Breast epithelium (tissue), 4 donors: ENCODE results near the gene USP9Y. TPM values are rescaled to one million over a fixed set of nuclear protein-coding genes. Genes with fewer than 3 reads are reported as not detected.

ENCODE experiments used
- DNase-seq, 2 donors: peaks; one replicate each; pipeline ENCODE4 v3.0.0-alpha.2; 2019; ENCODE audit warnings: low spot score in 2 of 2
- H3K27ac ChIP-seq, 2 donors: fragments of 200-600 bp; sonication (generic) in 1 of 2; one replicate each; pipeline ENCODE4 v1.5.1; 2016 to 2019; ENCODE audit warnings: mild to moderate bottlenecking in 1 of 2
- H3K27me3 ChIP-seq, 2 donors: fragments of 200-600 bp; sonication (generic) in 1 of 2; one replicate each; pipeline versions ENCODE4 v1.5.1 to v1.6.0; 2017 to 2019; ENCODE audit warnings: control low read depth in 1 of 2, mild to moderate bottlenecking in 1 of 2
- H3K36me3 ChIP-seq: fragments of 200-600 bp; one replicate; pipeline ENCODE4 v1.5.1; 2019
- H3K4me1 ChIP-seq, 2 donors: fragments of 200-600 bp; sonication (generic); one replicate each; pipeline ENCODE4 v1.5.1; 2016 to 2019; ENCODE audit warnings: control low read depth in 1 of 2
- H3K4me3 ChIP-seq, 3 donors: fragments of 200-600 bp; sonication (generic); 1 replicate in 2 of 3; 2 replicates in 1 of 3; pipeline ENCODE4 v1.5.1; 2016 to 2019; ENCODE audit warnings: mild to moderate bottlenecking in 3 of 3, moderate library complexity in 2 of 3
- H3K9me3 ChIP-seq, 2 donors: fragments of 200-600 bp; sonication (generic) in 1 of 2; one replicate each; pipeline ENCODE4 v1.5.1; 2016 to 2019; ENCODE audit warnings: control low read depth in 1 of 2
- POLR2A ChIP-seq: fragments of 450-650 bp; IDR thresholded peaks from one replicate; pipeline ENCODE4 v1.6.1; 2016; ENCODE audit warnings: antibody characterized with exemption, mild to moderate bottlenecking, moderate library complexity
- POLR2AphosphoS5 ChIP-seq, 3 donors: sonication (generic); formaldehyde crosslinking; IDR thresholded peaks; one replicate each; pipeline ENCODE4 v1.6.1; 2017; ENCODE audit warnings: antibody characterized with exemption in 3 of 3
- intact Hi-C: fragments of 100-400 bp; cut with DNase I; formaldehyde crosslinking; loops from one replicate; pipeline ENCODE4 v1.15.1; 2023; ENCODE audit warnings: low total_unique reads
- total RNA-seq, 3 donors: library from RNA; depleted of rRNA; stranded (reverse); fragments of >200 nt; gene quantifications; one replicate each; pipeline ENCODE4 v1.1.0, GENCODE V29; 2016
- TF ChIP-seq, protein P1 (sequence below), 3 donors: fragments of 450-650 bp; IDR thresholded peaks; one replicate each; pipeline ENCODE4 v1.5.1; 2016 to 2017; ENCODE audit warnings: antibody characterized with exemption in 3 of 3, mild to moderate bottlenecking in 3 of 3, moderate library complexity in 3 of 3

Gene USP9Y
- total RNA-seq, 3 donors from 2014 or later, result under 0.01 to 26.4 TPM; not detected in 1

DNA sequence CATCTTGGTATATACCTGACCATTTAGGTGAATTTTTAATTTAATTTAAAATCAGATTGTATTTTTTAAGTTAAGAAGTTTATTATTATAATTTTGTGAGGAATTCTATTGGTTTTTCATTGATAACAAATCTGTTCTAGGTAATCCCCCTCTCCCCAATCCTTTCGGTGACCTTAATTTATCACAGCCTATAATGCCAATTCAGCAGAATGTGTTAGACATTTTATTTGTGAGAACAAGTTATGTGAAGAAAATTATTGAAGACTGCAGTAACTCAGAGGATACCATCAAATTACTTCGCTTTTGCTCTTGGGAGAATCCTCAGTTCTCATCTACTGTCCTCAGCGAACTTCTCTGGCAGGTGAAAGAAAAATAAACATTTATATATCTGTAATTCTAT, 145.8 kb downstream of the USP9Y start:
- Histone ChIP-seq H3K27me3 (no peaks in the 10 kb centered on the region), H3K4me1 (no peaks in the 10 kb centered on the region), H3K9me3 (no peaks in the 10 kb centered on the region), H3K27ac (no peak overlapping the region), H3K36me3 (no peaks in the 10 kb centered on the region), H3K4me3 (no peak overlapping the region)
- TF ChIP-seq, protein P1, sequence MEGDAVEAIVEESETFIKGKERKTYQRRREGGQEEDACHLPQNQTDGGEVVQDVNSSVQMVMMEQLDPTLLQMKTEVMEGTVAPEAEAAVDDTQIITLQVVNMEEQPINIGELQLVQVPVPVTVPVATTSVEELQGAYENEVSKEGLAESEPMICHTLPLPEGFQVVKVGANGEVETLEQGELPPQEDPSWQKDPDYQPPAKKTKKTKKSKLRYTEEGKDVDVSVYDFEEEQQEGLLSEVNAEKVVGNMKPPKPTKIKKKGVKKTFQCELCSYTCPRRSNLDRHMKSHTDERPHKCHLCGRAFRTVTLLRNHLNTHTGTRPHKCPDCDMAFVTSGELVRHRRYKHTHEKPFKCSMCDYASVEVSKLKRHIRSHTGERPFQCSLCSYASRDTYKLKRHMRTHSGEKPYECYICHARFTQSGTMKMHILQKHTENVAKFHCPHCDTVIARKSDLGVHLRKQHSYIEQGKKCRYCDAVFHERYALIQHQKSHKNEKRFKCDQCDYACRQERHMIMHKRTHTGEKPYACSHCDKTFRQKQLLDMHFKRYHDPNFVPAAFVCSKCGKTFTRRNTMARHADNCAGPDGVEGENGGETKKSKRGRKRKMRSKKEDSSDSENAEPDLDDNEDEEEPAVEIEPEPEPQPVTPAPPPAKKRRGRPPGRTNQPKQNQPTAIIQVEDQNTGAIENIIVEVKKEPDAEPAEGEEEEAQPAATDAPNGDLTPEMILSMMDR (IDR thresholded peaks at IDR 0.05), result no peak
- TF ChIP-seq POLR2A (no peak), POLR2AphosphoS5 (IDR thresholded peaks at IDR 0.05) (no peak)
- no peak for DNase-seq
- intact Hi-C loops, result no loop called here

DNA sequence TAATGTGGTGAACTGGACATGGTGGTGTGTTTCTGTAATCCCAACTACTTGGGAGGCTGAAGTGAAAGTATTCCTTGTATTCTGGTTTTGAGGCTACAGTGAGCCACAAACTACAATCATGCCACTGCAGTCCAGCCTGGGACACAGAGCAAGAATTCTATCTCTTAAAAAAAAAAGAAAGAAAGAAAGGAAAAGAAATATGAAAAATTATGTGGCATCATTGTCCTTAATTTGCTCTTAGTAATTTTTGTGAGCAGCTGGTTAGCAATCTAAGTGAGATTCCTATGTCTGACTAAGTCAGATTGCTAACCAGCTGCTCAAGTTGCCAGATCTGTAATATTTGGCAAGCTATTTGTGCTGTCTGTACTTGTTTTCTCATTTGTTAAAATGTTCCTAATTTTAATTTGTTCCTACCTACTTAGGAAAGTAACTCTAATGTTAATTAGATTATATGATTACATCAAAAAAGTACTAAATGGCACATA, 154.8 kb downstream of the USP9Y start:
- no peaks in the 10 kb centered on the region for H3K36me3 ChIP-seq
- TF ChIP-seq POLR2AphosphoS5 (IDR thresholded peaks at IDR 0.05) (no peak), POLR2A (no peak)
- TF ChIP-seq, protein P1 (IDR thresholded peaks at IDR 0.05), result no peak

DNA sequence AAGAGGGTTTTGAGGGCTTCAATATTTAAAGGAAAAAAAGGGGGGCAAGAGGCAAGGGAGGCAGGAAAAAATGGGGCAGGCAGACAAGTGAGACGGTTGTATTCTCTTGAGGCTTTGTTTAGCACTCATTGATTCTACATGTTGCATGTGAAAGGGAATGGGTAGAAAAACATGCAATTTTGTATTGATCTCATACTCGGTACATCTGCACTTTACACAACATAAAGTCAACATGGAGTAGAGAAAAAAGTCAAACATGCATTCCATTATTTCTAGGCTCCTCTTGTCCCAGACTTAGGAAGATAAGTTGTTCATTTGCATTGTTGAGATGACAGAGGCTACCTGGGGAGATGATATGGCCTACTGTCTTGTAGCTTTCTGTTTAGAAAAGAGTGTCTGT, 166.9 kb downstream of the USP9Y start:
- no peak for DNase-seq
- intact Hi-C loops, result no loop called here

More for the DNA sequence above, 154.8 kb downstream of the USP9Y start:
- intact Hi-C loops, result no loop called here
- DNase-seq, result no peak
- H3K27me3 ChIP-seq, result no peaks in the 10 kb centered on the region
- no peaks in the 10 kb centered on the region for H3K9me3 ChIP-seq
- H3K4me3 ChIP-seq, result no peak overlapping the region
- no peaks in the 10 kb centered on the region for H3K4me1 ChIP-seq
- H3K27ac ChIP-seq, result no peak overlapping the region

DNA sequence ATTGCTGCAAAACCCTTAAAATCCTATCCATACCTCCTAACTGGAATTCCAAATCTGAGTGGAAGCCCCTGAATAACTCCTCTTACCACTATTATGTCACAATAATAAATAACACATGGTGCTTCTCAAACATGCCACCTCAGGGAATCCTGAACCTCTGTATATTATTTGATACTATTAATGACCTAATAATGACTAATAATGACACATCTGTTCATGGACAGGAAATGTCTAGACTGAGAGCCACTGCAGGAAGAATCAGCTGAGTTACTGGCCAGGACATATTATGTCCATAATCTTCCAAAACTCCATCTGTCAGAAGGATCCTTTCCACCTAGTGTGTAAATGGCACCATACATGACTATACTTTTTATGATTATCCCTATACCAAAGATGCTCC, 195.9 kb downstream of the USP9Y start:
- no peaks in the 10 kb centered on the region for H3K27me3 ChIP-seq
- H3K36me3 ChIP-seq, result no peaks in the 10 kb centered on the region
- no peak for DNase-seq
- H3K9me3 ChIP-seq, result no peaks in the 10 kb centered on the region
- intact Hi-C loops, result no loop called here
- no peaks in the 10 kb centered on the region for H3K4me1 ChIP-seq
- H3K4me3 ChIP-seq, result no peak overlapping the region
- no peak overlapping the region for H3K27ac ChIP-seq
- TF ChIP-seq POLR2A (no peak), POLR2AphosphoS5 (IDR thresholded peaks at IDR 0.05) (no peak)
- TF ChIP-seq, protein P1 (IDR thresholded peaks at IDR 0.05), result no peak

More for the DNA sequence above, 166.9 kb downstream of the USP9Y start:
- TF ChIP-seq POLR2AphosphoS5 (IDR thresholded peaks at IDR 0.05), result no peak
- TF ChIP-seq, protein P1 (IDR thresholded peaks at IDR 0.05), result no peak
- TF ChIP-seq POLR2A, result no peak
- no peak overlapping the region for H3K4me3 ChIP-seq
- H3K36me3 ChIP-seq, result no peaks in the 10 kb centered on the region
- no peaks in the 10 kb centered on the region for H3K9me3 ChIP-seq
- no peaks in the 10 kb centered on the region for H3K27me3 ChIP-seq
- no peak overlapping the region for H3K27ac ChIP-seq
- H3K4me1 ChIP-seq, result no peaks in the 10 kb centered on the region

DNA sequence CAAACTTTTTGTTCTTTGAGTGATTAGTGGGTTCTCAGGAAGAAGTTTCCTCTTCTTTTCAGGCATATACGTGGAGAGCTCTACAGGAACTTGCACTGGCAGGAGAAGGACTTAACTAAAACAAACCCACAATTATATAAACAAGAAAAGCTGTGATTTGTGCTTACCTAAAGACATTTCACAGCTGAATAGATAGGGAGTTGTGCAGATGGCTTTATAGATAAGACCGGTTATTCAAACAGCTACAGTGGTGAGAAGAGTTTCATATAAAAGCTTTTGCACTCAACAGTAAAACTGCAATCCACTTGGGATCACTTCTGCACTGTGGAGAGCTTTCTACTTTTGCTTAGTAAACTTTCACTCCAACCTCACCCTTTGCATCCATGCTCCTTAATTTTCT, 197.6 kb downstream of the USP9Y start:
- no peaks in the 10 kb centered on the region for H3K36me3 ChIP-seq
- intact Hi-C loops, result no loop called here
- no peaks in the 10 kb centered on the region for H3K4me1 ChIP-seq
- no peaks in the 10 kb centered on the region for H3K9me3 ChIP-seq
- no peak overlapping the region for H3K27ac ChIP-seq
- DNase-seq, result no peak
- no peak overlapping the region for H3K4me3 ChIP-seq
- TF ChIP-seq POLR2AphosphoS5 (IDR thresholded peaks at IDR 0.05) (no peak), POLR2A (no peak)
- TF ChIP-seq, protein P1 (IDR thresholded peaks at IDR 0.05), result no peak
- no peaks in the 10 kb centered on the region for H3K27me3 ChIP-seq
